Measurements from ENCODE around the gene MKNK2.

The MKNK2 gene

DNA sequence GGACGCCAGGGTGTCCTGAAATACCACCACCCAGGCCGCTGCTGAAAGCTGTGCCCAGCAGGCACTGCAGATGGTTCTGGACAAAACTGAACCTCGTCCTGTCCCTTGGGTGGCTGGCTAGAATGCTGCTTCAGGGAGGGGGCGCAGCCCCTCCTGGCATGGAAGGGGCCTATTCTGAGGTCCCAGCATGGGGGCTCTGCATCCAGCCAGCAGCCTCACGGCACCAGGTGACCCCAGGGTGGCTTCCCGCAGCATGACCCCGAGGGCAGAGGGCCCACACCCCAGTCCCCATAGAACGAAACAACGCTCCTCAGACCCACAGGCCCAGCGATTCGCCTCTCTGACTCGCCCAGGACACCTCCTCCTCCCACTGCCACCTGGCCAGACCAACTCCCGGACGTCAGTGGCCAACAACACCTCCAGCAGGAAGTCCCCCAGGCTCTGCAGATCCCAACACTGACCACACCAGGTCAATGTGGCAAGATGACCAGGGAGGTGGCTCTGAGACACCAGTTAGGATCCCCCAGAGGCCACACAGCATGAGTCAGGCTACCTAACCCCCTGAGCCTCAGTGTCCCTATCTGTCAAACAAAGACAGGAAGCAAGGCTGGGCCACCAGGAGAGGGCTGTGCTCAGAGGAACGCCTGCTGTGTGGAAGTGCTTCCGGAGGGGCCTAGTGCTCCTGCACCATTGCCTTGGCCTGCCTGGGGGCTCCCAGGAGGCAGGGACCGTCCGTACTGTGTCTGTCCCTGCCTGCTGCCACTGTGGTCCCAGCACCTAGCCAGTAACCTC, 6.1 kb downstream of the MKNK2 start:
- H3K4me3 ChIP-seq (ENCODE audit: low read depth, low read length): no peak overlapping the region
- no peaks in the 10 kb centered on the region for H3K27me3 ChIP-seq (ENCODE audit: insufficient read depth, low read depth, severe bottlenecking)
- no peak overlapping the region for H3K27ac ChIP-seq
- H3K9me3 ChIP-seq (ENCODE audit: severe bottlenecking): no peaks in the 10 kb centered on the region
- H3K36me3 ChIP-seq: peaks cover 42% of the 10 kb centered on the region
- no peak for DNase-seq
- TF ChIP-seq, protein P1, sequence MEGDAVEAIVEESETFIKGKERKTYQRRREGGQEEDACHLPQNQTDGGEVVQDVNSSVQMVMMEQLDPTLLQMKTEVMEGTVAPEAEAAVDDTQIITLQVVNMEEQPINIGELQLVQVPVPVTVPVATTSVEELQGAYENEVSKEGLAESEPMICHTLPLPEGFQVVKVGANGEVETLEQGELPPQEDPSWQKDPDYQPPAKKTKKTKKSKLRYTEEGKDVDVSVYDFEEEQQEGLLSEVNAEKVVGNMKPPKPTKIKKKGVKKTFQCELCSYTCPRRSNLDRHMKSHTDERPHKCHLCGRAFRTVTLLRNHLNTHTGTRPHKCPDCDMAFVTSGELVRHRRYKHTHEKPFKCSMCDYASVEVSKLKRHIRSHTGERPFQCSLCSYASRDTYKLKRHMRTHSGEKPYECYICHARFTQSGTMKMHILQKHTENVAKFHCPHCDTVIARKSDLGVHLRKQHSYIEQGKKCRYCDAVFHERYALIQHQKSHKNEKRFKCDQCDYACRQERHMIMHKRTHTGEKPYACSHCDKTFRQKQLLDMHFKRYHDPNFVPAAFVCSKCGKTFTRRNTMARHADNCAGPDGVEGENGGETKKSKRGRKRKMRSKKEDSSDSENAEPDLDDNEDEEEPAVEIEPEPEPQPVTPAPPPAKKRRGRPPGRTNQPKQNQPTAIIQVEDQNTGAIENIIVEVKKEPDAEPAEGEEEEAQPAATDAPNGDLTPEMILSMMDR (IDR thresholded peaks at IDR 0.05; ENCODE audit: low read depth, low read length): no peak

DNA sequence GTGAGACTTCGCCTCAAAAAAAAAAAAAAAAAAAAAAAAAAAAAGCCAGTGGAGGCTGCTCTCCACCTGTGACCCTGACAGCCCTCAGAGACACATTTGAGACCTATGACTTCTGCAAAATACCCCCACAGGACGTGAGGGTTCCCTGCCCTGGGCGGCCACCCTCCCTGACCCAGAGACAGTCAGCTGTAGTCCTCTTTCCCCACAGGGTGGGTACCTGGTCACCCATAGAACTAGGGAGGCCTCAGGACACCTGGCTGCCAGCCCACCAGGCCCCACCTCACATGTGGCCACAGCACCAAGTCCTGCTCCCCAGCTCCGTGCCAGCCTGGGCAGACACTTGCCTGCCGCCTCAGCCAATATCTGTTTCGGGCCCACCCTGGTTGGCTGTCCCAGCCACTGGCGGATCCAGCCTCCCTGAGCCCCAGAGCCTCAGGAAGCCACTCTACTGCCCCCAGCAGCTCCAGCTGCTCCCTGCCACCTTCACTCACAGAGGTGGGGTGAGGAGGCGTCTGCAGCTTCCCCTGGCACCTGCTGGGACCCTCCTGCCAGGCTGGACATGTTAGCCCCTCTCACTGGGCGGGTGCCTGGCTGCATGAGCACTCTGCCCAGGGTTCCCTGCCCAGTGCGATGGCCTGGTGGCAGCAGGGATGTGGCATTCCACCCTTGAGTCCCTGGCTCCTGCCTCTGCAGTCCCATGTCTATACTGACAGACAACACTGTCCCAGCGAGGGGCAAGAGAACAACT, 6.9 kb downstream of the MKNK2 start:
- H3K36me3 ChIP-seq: peaks cover 42% of the 10 kb centered on the region
- no peak overlapping the region for H3K27ac ChIP-seq
- DNase-seq: no peak
- TF ChIP-seq, protein P1 (IDR thresholded peaks at IDR 0.05; ENCODE audit: low read depth, low read length): peak; percentile 17; the same call in 1 of the 2 replicates
- no peak overlapping the region for H3K4me3 ChIP-seq (ENCODE audit: low read depth, low read length)
- no peaks in the 10 kb centered on the region for H3K9me3 ChIP-seq (ENCODE audit: severe bottlenecking)
- no peaks in the 10 kb centered on the region for H3K27me3 ChIP-seq (ENCODE audit: insufficient read depth, low read depth, severe bottlenecking)

DNA sequence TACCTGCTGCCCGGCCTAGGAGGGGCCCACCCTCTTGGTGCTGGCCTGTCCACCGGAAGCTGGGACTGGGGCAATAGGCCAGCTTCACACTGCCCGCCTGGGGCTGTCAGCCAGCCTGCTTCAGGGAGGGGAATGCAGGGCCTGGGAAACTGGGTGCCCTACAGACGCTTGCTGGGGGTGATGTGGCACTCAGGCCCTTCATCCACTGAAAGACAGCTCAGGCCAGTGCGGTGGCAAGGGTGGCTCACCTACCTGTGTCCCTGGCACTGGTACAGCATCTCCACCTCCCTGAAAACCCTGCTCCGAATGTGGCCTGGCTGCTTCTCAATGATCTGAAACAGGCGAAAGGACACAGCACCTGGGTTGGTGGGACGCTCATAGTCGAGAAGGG, 7.8 kb downstream of the MKNK2 start:
- H3K9me3 ChIP-seq (ENCODE audit: severe bottlenecking): no peaks in the 10 kb centered on the region
- no peaks in the 10 kb centered on the region for H3K27me3 ChIP-seq (ENCODE audit: insufficient read depth, low read depth, severe bottlenecking)
- DNase-seq: no peak
- TF ChIP-seq, protein P1 (IDR thresholded peaks at IDR 0.05; ENCODE audit: low read depth, low read length): no peak
- H3K4me3 ChIP-seq (ENCODE audit: low read depth, low read length): no peak overlapping the region
- peak overlapping the region; percentile 16; the same call in 1 of the 2 replicates for H3K27ac ChIP-seq
- H3K36me3 ChIP-seq: peaks cover 42% of the 10 kb centered on the region

DNA sequence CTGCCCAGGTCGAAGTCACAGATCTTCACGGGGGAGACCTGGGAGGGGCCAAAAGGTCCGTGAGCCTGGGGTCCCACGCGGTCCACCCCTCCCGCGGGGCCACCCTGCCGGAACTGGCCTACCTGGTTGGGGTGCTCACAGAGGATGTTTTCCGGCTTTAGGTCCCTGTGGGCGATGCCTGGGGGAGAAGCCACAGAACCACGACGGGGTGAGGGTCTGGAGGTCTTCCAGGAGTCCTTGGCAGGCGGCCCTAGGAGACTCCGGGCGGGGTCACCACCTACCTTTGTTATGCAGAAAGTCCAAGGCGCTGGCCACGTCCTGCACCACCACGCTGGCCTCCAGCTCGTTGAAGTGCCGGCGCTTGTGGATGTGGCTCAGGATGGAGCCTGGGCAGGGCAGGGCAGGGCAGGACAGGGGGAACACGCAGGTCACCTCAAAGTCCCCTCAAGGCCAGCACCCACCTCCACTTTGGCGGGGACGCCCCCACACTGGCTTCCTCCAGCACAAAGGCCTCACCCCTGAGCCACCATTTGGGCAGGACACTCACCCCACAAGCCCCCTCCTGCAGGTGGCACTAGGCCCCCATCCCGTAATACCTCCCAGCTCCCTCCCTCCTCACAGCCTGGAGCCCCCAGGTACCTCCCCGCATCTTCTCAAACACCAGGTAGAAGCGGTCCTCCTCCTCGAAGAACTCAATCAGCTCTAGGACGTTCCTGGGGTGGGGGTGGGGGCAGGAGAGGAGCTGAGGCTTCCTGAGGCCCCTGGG, 8.4 kb downstream of the MKNK2 start:
- H3K27me3 ChIP-seq (ENCODE audit: insufficient read depth, low read depth, severe bottlenecking): no peaks in the 10 kb centered on the region
- DNase-seq: no peak
- peak overlapping the region; percentile 45 for H3K4me3 ChIP-seq (ENCODE audit: low read depth, low read length)
- peak overlapping the region; percentile 85 for H3K27ac ChIP-seq
- TF ChIP-seq, protein P1 (IDR thresholded peaks at IDR 0.05; ENCODE audit: low read depth, low read length): no peak
- H3K36me3 ChIP-seq: peaks cover 43% of the 10 kb centered on the region
- no peaks in the 10 kb centered on the region for H3K9me3 ChIP-seq (ENCODE audit: severe bottlenecking)

DNA sequence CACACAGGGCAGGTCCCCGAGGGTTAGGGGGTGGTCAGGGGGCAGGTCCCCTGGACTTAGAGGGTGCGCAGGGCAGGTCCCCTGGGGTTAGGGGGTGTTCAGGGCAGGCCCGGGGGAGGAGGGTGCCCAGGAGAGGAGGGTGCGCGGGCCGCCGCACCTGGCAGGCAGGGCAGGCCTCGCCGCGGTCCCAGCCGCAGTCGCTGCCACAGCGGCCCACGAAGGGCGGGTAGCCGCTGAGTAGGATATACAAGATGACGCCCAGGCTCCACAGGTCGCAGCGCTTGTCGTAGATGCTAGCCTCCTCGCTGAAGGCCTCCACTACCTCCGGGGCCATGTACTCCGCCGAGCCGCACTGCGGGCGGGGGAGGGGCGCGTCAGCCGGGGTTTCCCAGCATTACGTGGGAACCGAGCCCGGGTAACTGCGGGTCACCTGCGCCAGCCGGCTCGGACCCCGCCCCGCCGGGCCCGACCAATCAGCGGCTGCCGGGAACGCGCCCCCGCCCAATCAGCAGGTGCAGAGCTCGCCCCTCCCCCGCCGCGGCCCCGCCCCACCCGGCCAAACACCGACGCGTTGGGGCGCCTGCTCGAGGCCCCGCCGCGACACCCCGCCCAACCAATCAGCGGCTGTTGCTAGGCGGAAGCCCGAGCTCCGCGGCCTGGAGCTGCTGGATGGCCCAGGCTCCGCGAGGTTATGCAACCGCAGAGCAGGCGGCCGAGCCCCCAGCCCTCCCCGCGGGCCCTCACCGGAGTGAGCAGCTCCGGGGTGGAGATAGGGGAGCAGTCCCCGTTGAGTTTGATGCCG, 9.2 kb downstream of the MKNK2 start:
- TF ChIP-seq, protein P1 (IDR thresholded peaks at IDR 0.05; ENCODE audit: low read depth, low read length): no peak

More for the DNA sequence above, 9.2 kb downstream of the MKNK2 start:
- no peaks in the 10 kb centered on the region for H3K9me3 ChIP-seq (ENCODE audit: severe bottlenecking)
- peak; percentile 99 for DNase-seq
- H3K36me3 ChIP-seq: peaks cover 43% of the 10 kb centered on the region
- peak overlapping the region; percentile 85 for H3K27ac ChIP-seq
- peak overlapping the region; percentile 52 for H3K4me3 ChIP-seq (ENCODE audit: low read depth, low read length)
- H3K27me3 ChIP-seq (ENCODE audit: insufficient read depth, low read depth, severe bottlenecking): no peaks in the 10 kb centered on the region
